ENCODE measurements around the gene SMAD4. TPM values are rescaled to one million over a fixed set of nuclear protein-coding genes. Genes with fewer than 3 reads are reported as not detected.

SMAD4 gene
- total RNA-seq, 1 experiment from 2014 or later: 48.8 TPM

DNA sequence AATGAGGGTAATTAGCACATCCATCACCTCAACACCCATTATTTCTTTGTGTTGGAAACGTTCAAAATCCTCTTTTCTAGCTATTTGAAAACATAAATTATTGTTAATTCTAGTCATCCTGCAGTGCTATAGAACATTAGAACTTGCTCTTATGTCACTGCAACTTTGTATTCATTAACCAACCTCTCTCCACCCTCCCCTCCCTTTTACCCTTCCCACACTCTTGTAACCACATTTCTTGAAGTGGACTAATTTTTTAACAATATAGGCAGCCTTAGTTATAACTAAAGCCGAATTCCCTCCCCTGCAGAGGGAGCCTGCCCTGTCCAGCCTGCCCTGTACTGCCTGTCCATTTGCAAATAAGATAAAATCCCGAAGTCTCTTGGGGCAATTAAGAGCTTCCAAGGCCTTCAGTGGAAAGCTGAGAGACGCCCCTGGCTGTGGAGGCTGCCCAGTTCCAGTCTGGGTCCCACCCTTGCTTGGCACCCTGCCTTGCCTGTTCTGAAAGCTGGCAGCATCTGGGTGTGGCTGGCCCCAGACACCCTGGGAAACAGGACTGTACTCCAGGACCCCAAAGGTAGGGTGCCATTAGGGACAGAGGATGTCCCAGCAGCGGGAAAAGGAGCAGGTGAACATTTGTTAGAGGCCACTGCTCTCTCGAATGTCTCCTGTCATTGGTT is 102.4 kb downstream of the SMAD4 start:
- no peaks in the 10 kb centered on the region for H3K4me1 Mint-ChIP-seq (ENCODE audit: low read depth, unreplicated experiment)
- intact Hi-C loops (cut with micrococcal nuclease; ENCODE audit: unreplicated experiment): loop anchor here (10.0 kb wide), 1 partner anchor 402 kb away; no protein-coding TSS in a partner anchor
- H3K27ac Mint-ChIP-seq (ENCODE audit: unreplicated experiment): no peak overlapping the region
- TF ChIP-seq CTCF (IDR thresholded peaks at IDR 0.05; ENCODE audit: insufficient read depth in 1 of 2, low read depth in 1 of 2, low read length in 1 of 2, severe bottlenecking in 1 of 2, unreplicated experiment in 1 of 2): no peak
- Histone ChIP-seq H3K27me3 (replicated peaks; ENCODE audit: control insufficient read depth, insufficient read depth, low read length) (no peaks in the 10 kb centered on the region), H3K9me3 (no peaks in the 10 kb centered on the region), H3K36me3 (ENCODE audit: control insufficient read depth, insufficient read depth, low read length) (no peaks in the 10 kb centered on the region), H3K4me1 (no peaks in the 10 kb centered on the region), H3K4me3 (ENCODE audit: low read depth, low read length) (no peak overlapping the region)
- CTCF ChIA-PET: no interaction called here
- H3K27me3 Mint-ChIP-seq (ENCODE audit: insufficient read depth, unreplicated experiment): no peaks in the 10 kb centered on the region
- no TSS peak for BruUV-seq (replicated peaks)
- H3K9me3 Mint-ChIP-seq (ENCODE audit: unreplicated experiment): no peaks in the 10 kb centered on the region
- POLR2A ChIA-PET: no interaction called here
- H3K36me3 Mint-ChIP-seq (ENCODE audit: insufficient read depth, unreplicated experiment): no peaks in the 10 kb centered on the region
- H3K4me3 Mint-ChIP-seq (ENCODE audit: unreplicated experiment): no peak overlapping the region
- no peak for DNase-seq

DNA sequence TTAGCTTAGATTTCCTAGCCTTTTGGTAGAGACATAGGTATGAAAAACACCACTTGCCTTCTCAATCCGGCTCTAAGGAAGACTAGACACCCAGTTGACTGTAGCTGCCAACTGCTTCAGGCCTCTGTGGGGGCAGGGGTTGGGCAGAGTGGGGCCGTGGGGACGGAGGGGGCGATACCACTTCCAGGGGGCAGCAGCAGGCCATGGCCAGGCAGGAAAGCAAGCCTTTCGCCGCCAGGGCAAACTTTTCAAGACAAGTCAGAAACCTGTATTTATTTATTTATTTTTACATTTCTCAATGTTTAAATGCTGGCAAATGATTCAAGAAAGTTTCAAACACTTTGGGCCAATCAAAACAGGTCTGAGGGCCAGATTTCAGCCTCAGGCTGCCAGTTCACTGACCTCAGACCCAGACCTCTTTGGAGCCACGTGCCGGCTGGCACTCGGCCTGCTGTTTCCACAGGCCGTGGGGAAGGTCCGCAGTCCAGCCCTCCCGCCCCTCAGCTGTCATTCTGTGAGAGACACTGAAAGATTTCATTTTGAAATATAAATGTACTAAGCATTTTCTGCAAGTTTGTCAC is 103.7 kb downstream of the SMAD4 start:
- Mint-ChIP-seq H3K4me3 (ENCODE audit: unreplicated experiment) (no peak overlapping the region), H3K4me1 (ENCODE audit: low read depth, unreplicated experiment) (no peaks in the 10 kb centered on the region), H3K27me3 (ENCODE audit: insufficient read depth, unreplicated experiment) (no peaks in the 10 kb centered on the region), H3K36me3 (ENCODE audit: insufficient read depth, unreplicated experiment) (no peaks in the 10 kb centered on the region), H3K27ac (ENCODE audit: unreplicated experiment) (no peak overlapping the region), H3K9me3 (ENCODE audit: unreplicated experiment) (no peaks in the 10 kb centered on the region)
- H3K4me3 ChIP-seq (ENCODE audit: low read depth, low read length): no peak overlapping the region
- CTCF ChIA-PET: no interaction called here
- no peak for TF ChIP-seq CTCF (IDR thresholded peaks at IDR 0.05; ENCODE audit: insufficient read depth in 1 of 2, low read depth in 1 of 2, low read length in 1 of 2, severe bottlenecking in 1 of 2, unreplicated experiment in 1 of 2)
- BruUV-seq (replicated peaks): no TSS peak
- H3K9me3 ChIP-seq: no peaks in the 10 kb centered on the region
- no peaks in the 10 kb centered on the region for H3K4me1 ChIP-seq
- POLR2A ChIA-PET: no interaction called here
- H3K27me3 ChIP-seq (replicated peaks; ENCODE audit: control insufficient read depth, insufficient read depth, low read length): no peaks in the 10 kb centered on the region
- no peaks in the 10 kb centered on the region for H3K36me3 ChIP-seq (ENCODE audit: control insufficient read depth, insufficient read depth, low read length)
- DNase-seq: no peak
- intact Hi-C loops (cut with micrococcal nuclease; ENCODE audit: unreplicated experiment): loop anchor here (10.0 kb wide), 1 partner anchor 401 kb away; no protein-coding TSS in a partner anchor

Other genes starting within 250 kb of the SMAD4 start
- 0.21 TPM in 1 of 2 replicates, not detected in the other for gene MRO, start 210.2 kb upstream of the SMAD4 start, total RNA-seq (2022)
- 15.7 and 16.5 TPM in 2 replicates for gene ME2, start 151.1 kb upstream of the SMAD4 start, total RNA-seq (2022)
- gene ELAC1, start 62.2 kb upstream of the SMAD4 start, total RNA-seq (2022): 4.8 and 5.3 TPM in 2 replicates
- 44.8 and 47.0 TPM in 2 replicates for gene MEX3C, start 167.5 kb downstream of the SMAD4 start, total RNA-seq (2022)

Measured in Caco-2 (cell line).